Gastrocnemius medialis (tissue), 4 donors: ENCODE measurements around the gene FGF19. TPM values are rescaled to one million over a fixed set of nuclear protein-coding genes. Genes with fewer than 3 reads are reported as not detected.

Experiments
- ATAC-seq, 2 donors: fragments of 150-250 bp; one replicate each; pipeline ENCODE4 v1.9.1; 2016
- DNase-seq, 2 donors: peaks; one replicate each; pipeline ENCODE4 v3.0.0-alpha.2; 2019
- H3K27ac ChIP-seq, 4 donors: fragments of 200-600 bp; sonication (generic); 1 replicate in 1 of 4; 2 replicates in 3 of 4; pipeline ENCODE4 v1.5.1; 2016 to 2018; ENCODE audit warnings: mild to moderate bottlenecking in 2 of 4, moderate library complexity in 1 of 4
- H3K27me3 ChIP-seq, 3 donors: fragments of 200-600 bp; sonication (generic) in 2 of 3; 1 replicate in 1 of 3; 2 replicates in 2 of 3; pipeline versions ENCODE4 v1.5.1 to v1.6.0; 2016 to 2019; ENCODE audit warnings: mild to moderate bottlenecking in 1 of 3, moderate library complexity in 1 of 3
- H3K36me3 ChIP-seq, 2 donors: fragments of 200-600 bp; sonication (generic) in 1 of 2; one replicate each; pipeline ENCODE4 v1.5.1; 2017 to 2018
- H3K4me1 ChIP-seq, 2 donors: fragments of 200-600 bp; sonication (generic) in 1 of 2; one replicate each; pipeline ENCODE4 v1.5.1; 2016 to 2017; ENCODE audit warnings: mild to moderate bottlenecking in 2 of 2
- H3K4me3 ChIP-seq, 4 donors: fragments of 200-600 bp; sonication (generic) in 3 of 4; 1 replicate in 1 of 4; 2 replicates in 3 of 4; pipeline ENCODE4 v1.5.1; 2016 to 2019; ENCODE audit warnings: mild to moderate bottlenecking in 2 of 4
- H3K9me3 ChIP-seq, 3 donors: fragments of 200-600 bp; sonication (generic) in 2 of 3; 1 replicate in 1 of 3; 2 replicates in 2 of 3; pipeline ENCODE4 v1.5.1; 2016 to 2019
- CTCF ChIP-seq, 5 experiments: fragments of 450-650 bp in 3 of 5; fragments of 200-600 bp in 2 of 5; sonication (generic) in 2 of 5; IDR thresholded peaks in 4 of 5; conservative IDR thresholded peaks in 1 of 5; 1 replicate in 4 of 5; 2 replicates in 1 of 5; pipeline ENCODE4 v1.5.1; 2016 to 2019; ENCODE audit warnings: antibody characterized with exemption in 5 of 5, mild to moderate bottlenecking in 3 of 5, moderate library complexity in 3 of 5
- POLR2A ChIP-seq, 2 donors: fragments of 450-650 bp; IDR thresholded peaks; one replicate each; pipeline ENCODE4 v1.6.1; 2017; ENCODE audit warnings: antibody characterized with exemption in 2 of 2, mild to moderate bottlenecking in 2 of 2, moderate library complexity in 2 of 2
- in situ Hi-C, 4 donors: fragments of 200-750 bp; cut with MboI; loops; one replicate each; pipeline versions ENCODE4 v1.15.0 to v1.8.0; 2017; ENCODE audit warnings: low sequenced_read_pairs in 4 of 4
- intact Hi-C: fragments of 100-400 bp; cut with DNase I; formaldehyde crosslinking; loops from one replicate; pipeline ENCODE4 v1.15.1; 2023; ENCODE audit warnings: low total_unique reads
- total RNA-seq, 4 donors: library from RNA; depleted of rRNA; stranded (reverse); fragments of >200 nt; gene quantifications; one replicate each; pipeline versions ENCODE4 v1.1.0 to v1.2.3, GENCODE V29; 2016

The FGF19 gene
- total RNA-seq, 4 donors from 2014 or later = not detected

GRCh38 chr11:69721745-69722144 is 17.9 kb upstream of the FGF19 start:
- in situ Hi-C loops (no loop called here), intact Hi-C loops (no loop called here)
- Histone ChIP-seq H3K36me3 (no peaks in the 10 kb centered on the region), H3K9me3 (no peaks in the 10 kb centered on the region), H3K4me3 (no peak overlapping the region), H3K4me1 (no peaks in the 10 kb centered on the region), H3K27ac (no peak overlapping the region), H3K27me3 (peaks cover 39 to 68% (median 48%) of the 10 kb centered on the region in 3 donors)
- TF ChIP-seq CTCF (IDR thresholded peaks at IDR 0.05 in 4 of 5, conservative IDR thresholded peaks at IDR 0.05 in 1 of 5) (no peak), POLR2A (IDR thresholded peaks at IDR 0.05) (no peak)
- ATAC-seq = no peak
- no peak for DNase-seq

GRCh38 chr11:69721106-69721505 is 17.3 kb upstream of the FGF19 start:
- Histone ChIP-seq H3K9me3 (no peaks in the 10 kb centered on the region), H3K27me3 (peaks cover 35 to 61% (median 46%) of the 10 kb centered on the region in 3 donors), H3K4me1 (no peaks in the 10 kb centered on the region), H3K4me3 (no peak overlapping the region), H3K36me3 (no peaks in the 10 kb centered on the region), H3K27ac (no peak overlapping the region)
- in situ Hi-C loops (no loop called here), intact Hi-C loops (no loop called here)
- DNase-seq (no peak), ATAC-seq (no peak)
- TF ChIP-seq POLR2A (IDR thresholded peaks at IDR 0.05) (no peak), CTCF (IDR thresholded peaks at IDR 0.05 in 4 of 5, conservative IDR thresholded peaks at IDR 0.05 in 1 of 5) (no peak)

GRCh38 chr11:69718912-69719311 is 15.1 kb upstream of the FGF19 start:
- intact Hi-C loops = no loop called here
- in situ Hi-C loops = no loop called here

GRCh38 chr11:69718147-69718546 is 14.3 kb upstream of the FGF19 start:
- Histone ChIP-seq H3K27ac (no peak overlapping the region), H3K4me1 (no peaks in the 10 kb centered on the region), H3K36me3 (no peaks in the 10 kb centered on the region), H3K9me3 (no peaks in the 10 kb centered on the region), H3K27me3 (peaks cover 32 to 50% (median 39%) of the 10 kb centered on the region in 3 donors), H3K4me3 (no peak overlapping the region)
- intact Hi-C loops (no loop called here), in situ Hi-C loops (no loop called here)
- TF ChIP-seq CTCF (IDR thresholded peaks at IDR 0.05 in 4 of 5, conservative IDR thresholded peaks at IDR 0.05 in 1 of 5) (peak in 2 of 5 experiments; percentile 24 to 25), POLR2A (IDR thresholded peaks at IDR 0.05) (no peak)
- DNase-seq (no peak), ATAC-seq (no peak)

More at GRCh38 chr11:69718912-69719311, 15.1 kb upstream of the FGF19 start:
- no peak for TF ChIP-seq CTCF (IDR thresholded peaks at IDR 0.05 in 4 of 5, conservative IDR thresholded peaks at IDR 0.05 in 1 of 5)
- no peak for TF ChIP-seq POLR2A (IDR thresholded peaks at IDR 0.05)
- Histone ChIP-seq H3K36me3 (no peaks in the 10 kb centered on the region), H3K4me3 (no peak overlapping the region), H3K9me3 (no peaks in the 10 kb centered on the region), H3K27me3 (peaks cover 33 to 48% (median 44%) of the 10 kb centered on the region in 3 donors), H3K27ac (no peak overlapping the region), H3K4me1 (no peaks in the 10 kb centered on the region)
- ATAC-seq (no peak), DNase-seq (no peak)
